Measurements from ENCODE around the gene KIFC3. TPM values are rescaled to one million over a fixed set of nuclear protein-coding genes. Genes with fewer than 3 reads are reported as not detected.

Gene KIFC3
- total RNA-seq, 2 experiments from 2014 or later: not detected

GRCh38 chr16:57749101-57749692, 53.1 kb downstream of the KIFC3 start:
- ATAC-seq (ENCODE audit: poor library complexity) (no peak), DNase-seq (no peak)
- Mint-ChIP-seq H3K9me3 (no peaks in the 10 kb centered on the region), H3K4me1 (ENCODE audit: low read depth) (no peaks in the 10 kb centered on the region), H3K27me3 (no peaks in the 10 kb centered on the region), H3K36me3 (ENCODE audit: low read depth) (peaks cover 14% of the 10 kb centered on the region), H3K27ac (no peak overlapping the region), H3K4me3 (no peak overlapping the region)
- Histone ChIP-seq H3K27me3 (ENCODE audit: control insufficient read depth in 1 of 2, insufficient read depth in 2 of 2, low read length in 2 of 2) (no peaks in the 10 kb centered on the region), H3K4me1 (ENCODE audit: insufficient read depth, low read length) (no peaks in the 10 kb centered on the region), H3K36me3 (ENCODE audit: insufficient read depth, low read length) (peaks cover 13% of the 10 kb centered on the region), H3K9me3 (ENCODE audit: control insufficient read depth in 1 of 2, insufficient read depth in 1 of 2, low read length in 2 of 2) (no peaks in the 10 kb centered on the region), H3K4me3 (ENCODE audit: low read length) (no peak overlapping the region), H3K27ac (ENCODE audit: low read depth in 1 of 2, low read length in 2 of 2) (no peak overlapping the region)
- TF ChIP-seq CTCF (IDR thresholded peaks at IDR 0.05): no peak
- ChIA-PET CTCF (no interaction called here), POLR2A (interaction anchor here (3.0 kb wide), 1 partner anchor 13 kb away, joined by 10 read pairs; the partner anchor contains the start of gene KATNB1)
- intact Hi-C loops (cut with DNase I, micrococcal nuclease): no loop called here

GRCh38 chr16:57748596-57748995, 53.7 kb downstream of the KIFC3 start:
- H3K36me3 ChIP-seq (ENCODE audit: insufficient read depth, low read length): peaks cover 14% of the 10 kb centered on the region
- Mint-ChIP-seq H3K4me1 (ENCODE audit: low read depth) (no peaks in the 10 kb centered on the region), H3K36me3 (ENCODE audit: low read depth) (peaks cover 14% of the 10 kb centered on the region), H3K4me3 (no peak overlapping the region), H3K27me3 (no peaks in the 10 kb centered on the region), H3K27ac (no peak overlapping the region), H3K9me3 (no peaks in the 10 kb centered on the region)
- H3K27me3 ChIP-seq (ENCODE audit: control insufficient read depth in 1 of 2, insufficient read depth in 2 of 2, low read length in 2 of 2): no peaks in the 10 kb centered on the region
- POLR2A ChIA-PET: interaction anchor here (3.0 kb wide), 1 partner anchor 13 kb away, joined by 10 read pairs; the partner anchor contains the start of gene KATNB1
- H3K4me1 ChIP-seq (ENCODE audit: insufficient read depth, low read length): no peaks in the 10 kb centered on the region
- intact Hi-C loops (cut with DNase I, micrococcal nuclease): no loop called here
- DNase-seq (no peak), ATAC-seq (ENCODE audit: poor library complexity) (no peak)
- H3K4me3 ChIP-seq (ENCODE audit: low read length): no peak overlapping the region
- no peak for TF ChIP-seq CTCF (IDR thresholded peaks at IDR 0.05)
- no peak overlapping the region for H3K27ac ChIP-seq (ENCODE audit: low read depth in 1 of 2, low read length in 2 of 2)
- CTCF ChIA-PET: no interaction called here
- H3K9me3 ChIP-seq (ENCODE audit: control insufficient read depth in 1 of 2, insufficient read depth in 1 of 2, low read length in 2 of 2): no peaks in the 10 kb centered on the region

DNA sequence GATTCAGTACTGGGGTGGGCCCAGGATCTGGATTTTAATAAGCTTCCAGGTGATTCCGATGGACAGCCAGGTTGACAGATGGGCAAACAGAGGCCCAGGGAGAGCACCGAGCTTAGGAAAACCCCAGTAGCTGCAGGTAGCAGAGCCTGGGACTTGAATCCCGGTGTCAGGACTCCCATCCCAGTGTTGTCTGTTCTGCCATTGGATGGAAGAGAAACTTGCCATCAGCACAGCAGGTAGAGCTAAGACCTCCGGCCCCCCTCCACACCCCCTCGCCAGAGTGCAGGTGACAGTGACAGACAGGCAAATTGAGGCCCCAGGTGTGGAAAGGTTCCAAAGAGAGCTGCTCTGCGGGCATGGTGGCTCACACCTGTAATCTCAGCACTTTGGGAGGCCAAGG, 54.3 kb downstream of the KIFC3 start:
- H3K4me3 ChIP-seq (ENCODE audit: low read length): no peak overlapping the region
- no peaks in the 10 kb centered on the region for H3K4me1 Mint-ChIP-seq (ENCODE audit: low read depth)
- H3K27me3 ChIP-seq (ENCODE audit: control insufficient read depth in 1 of 2, insufficient read depth in 2 of 2, low read length in 2 of 2): no peaks in the 10 kb centered on the region
- H3K9me3 Mint-ChIP-seq: no peaks in the 10 kb centered on the region
- ChIA-PET CTCF (no interaction called here), POLR2A (interaction anchor here (3.0 kb wide), 1 partner anchor 12 kb away, joined by 10 read pairs; the partner anchor contains the start of gene KATNB1)
- intact Hi-C loops (cut with DNase I, micrococcal nuclease): no loop called here
- H3K27me3 Mint-ChIP-seq: no peaks in the 10 kb centered on the region
- H3K36me3 Mint-ChIP-seq (ENCODE audit: low read depth): peaks cover 14% of the 10 kb centered on the region
- no peak for ATAC-seq (ENCODE audit: poor library complexity)
- no peak for DNase-seq
- peaks cover 12% of the 10 kb centered on the region for H3K36me3 ChIP-seq (ENCODE audit: insufficient read depth, low read length)
- no peaks in the 10 kb centered on the region for H3K4me1 ChIP-seq (ENCODE audit: insufficient read depth, low read length)
- no peak overlapping the region for H3K27ac ChIP-seq (ENCODE audit: low read depth in 1 of 2, low read length in 2 of 2)
- no peak overlapping the region for H3K4me3 Mint-ChIP-seq
- no peak for TF ChIP-seq CTCF (IDR thresholded peaks at IDR 0.05)
- H3K27ac Mint-ChIP-seq: no peak overlapping the region
- no peaks in the 10 kb centered on the region for H3K9me3 ChIP-seq (ENCODE audit: control insufficient read depth in 1 of 2, insufficient read depth in 1 of 2, low read length in 2 of 2)

Data from CD4-positive, alpha-beta T cell (primary cell).